GM12801 (cell line): ENCODE measurements around the gene GCLM.

ENCODE experiments used
- CTCF ChIP-seq: IDR thresholded peaks from one replicate; pipeline ENCODE4 v1.5.1; 2011; ENCODE audit warnings: control low read depth; ENCODE audit not compliant: insufficient read length; ENCODE audit errors: extremely low read depth

GCLM gene

GRCh38 chr1:93864175-93864574, 45.1 kb downstream of the GCLM start:
- no peak for TF ChIP-seq CTCF

GRCh38 chr1:93853940-93854339, 55.3 kb downstream of the GCLM start:
- no peak for TF ChIP-seq CTCF

- TF ChIP-seq CTCF = no peak
Observed at GRCh38 chr1:93851878-93852277, 57.4 kb downstream of the GCLM start.

GRCh38 chr1:93851327-93851712, 57.9 kb downstream of the GCLM start:
- no peak for TF ChIP-seq CTCF

GRCh38 chr1:93848350-93848883, 60.8 kb downstream of the GCLM start:
- TF ChIP-seq CTCF = no peak

- no peak for TF ChIP-seq CTCF
Observed at GRCh38 chr1:93847811-93848288, 61.4 kb downstream of the GCLM start.

GRCh38 chr1:93846992-93847810, 62.0 kb downstream of the GCLM start:
- TF ChIP-seq CTCF = no peak
